GM19035 (cell line): ENCODE results near the gene SPATS1.
"Not testable (repeated sequence)": the region's sequence is repeated elsewhere in the genome, so short reads cannot be mapped to it uniquely, and the experiment has no call there.

Experiments
- ATAC-seq: cut with Tn5 transposase; IDR thresholded peaks from one replicate; pipeline ENCODE4 v1.9.1; 2021; ENCODE audit not compliant: unreplicated experiment

Gene SPATS1

DNA sequence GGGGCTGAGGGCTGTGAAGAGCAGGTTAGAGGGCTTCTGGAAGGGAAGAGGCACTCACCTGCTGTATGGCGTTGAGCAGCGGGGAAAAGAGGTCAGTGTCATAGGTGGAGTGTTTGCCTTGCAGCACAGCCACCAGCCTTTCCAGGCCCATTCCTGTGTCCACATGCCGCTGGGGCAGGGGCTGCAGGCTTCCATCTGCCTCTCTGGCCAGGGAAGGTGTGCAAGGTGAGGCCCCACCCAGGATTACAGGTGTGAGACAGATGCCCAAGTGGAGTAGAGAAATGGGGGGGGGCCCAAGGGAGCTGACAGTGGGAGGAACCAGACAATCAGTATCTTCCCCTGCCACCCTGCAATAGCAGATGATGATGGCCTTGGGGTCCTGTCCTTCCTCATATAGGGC, 32.2 kb upstream of the SPATS1 start:
- ATAC-seq: no peak

DNA sequence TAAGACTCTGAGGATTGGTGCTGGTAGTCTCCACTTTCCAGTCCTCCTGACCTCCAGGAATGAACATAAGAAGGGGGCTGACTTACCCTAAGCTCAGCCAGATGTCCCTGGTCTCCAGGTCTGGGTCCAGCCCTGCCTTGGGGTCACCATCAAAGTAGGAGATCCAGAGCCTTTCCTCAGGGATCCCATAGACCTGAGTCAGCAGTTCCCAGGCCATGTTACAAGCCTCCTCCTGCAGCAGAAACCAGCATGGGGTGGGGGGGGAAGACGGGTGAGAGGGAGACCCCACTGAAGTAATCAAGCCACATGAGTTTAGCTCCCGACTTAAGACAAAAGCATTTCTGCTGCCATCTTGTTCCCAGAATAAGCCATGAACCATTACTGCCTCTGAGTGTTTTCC, 31.1 kb upstream of the SPATS1 start:
- no peak for ATAC-seq

DNA sequence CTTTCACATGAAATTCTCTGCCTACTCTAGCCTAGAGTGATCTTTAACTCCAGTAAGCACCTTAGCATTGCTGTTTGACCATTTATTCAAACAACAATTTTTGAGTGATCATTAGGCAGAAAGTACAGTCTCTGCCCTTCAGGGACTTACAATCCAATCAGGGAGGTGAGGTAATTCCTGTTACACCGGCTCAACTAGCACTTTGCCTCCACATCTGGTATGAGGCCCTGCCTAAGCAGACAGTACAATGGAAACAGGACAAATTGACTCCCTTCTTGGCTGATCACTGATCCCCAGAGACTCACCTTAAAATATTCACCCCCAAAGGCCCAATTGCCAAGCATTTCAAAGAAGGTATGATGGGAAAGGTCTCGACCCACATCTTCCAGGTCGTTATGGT, 30.7 kb upstream of the SPATS1 start:
- no peak for ATAC-seq

DNA sequence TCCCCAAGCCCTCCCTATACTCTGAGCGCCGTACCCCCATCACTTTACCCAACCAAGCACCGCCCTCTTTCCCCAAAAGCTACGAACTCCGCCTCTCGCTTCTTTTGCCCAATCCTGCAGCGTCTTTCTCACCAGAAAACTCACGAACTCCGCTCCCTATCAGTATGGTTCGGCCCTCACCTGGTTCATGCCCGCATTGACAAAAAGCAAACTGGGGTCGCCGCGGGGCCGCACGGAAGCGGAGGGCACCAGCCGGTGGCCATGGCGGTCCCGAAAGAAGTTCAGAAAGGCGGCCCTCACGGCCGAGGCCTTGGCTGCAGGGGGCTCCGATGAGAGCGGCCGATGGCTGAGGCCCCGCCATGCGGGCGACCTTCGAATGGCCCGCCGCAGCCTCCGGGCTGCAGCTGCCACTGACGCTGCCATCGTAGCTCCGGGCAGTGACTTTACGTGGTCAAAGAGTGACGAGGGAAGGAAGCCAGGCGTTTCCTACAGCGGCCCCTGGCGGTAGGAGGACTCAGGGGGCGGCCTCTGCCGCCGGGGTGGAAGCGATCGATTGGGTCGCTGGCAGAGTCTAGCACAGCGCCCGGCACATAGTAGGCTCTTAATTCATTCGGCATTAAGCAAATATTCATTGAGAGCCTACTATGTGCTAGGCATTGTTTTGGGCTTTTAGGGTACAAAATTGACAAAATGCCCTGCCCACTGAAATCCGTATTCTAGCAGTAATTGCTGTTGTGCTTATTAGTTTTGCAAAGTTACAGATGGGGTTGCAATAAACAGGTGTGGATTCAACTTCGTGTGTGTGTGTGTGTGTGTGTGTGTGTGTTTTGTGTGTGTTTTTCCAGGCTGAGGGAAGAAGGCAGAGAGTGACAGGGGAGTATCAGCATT, 29.3 kb upstream of the SPATS1 start, which contains the start of gene AARS2:
AARS2 (minus strand) TSS at position 447 of the 888 bp plus-strand sequence; CDS start at position 423, 24 bp downstream.
- peak; percentile 91 for ATAC-seq

DNA sequence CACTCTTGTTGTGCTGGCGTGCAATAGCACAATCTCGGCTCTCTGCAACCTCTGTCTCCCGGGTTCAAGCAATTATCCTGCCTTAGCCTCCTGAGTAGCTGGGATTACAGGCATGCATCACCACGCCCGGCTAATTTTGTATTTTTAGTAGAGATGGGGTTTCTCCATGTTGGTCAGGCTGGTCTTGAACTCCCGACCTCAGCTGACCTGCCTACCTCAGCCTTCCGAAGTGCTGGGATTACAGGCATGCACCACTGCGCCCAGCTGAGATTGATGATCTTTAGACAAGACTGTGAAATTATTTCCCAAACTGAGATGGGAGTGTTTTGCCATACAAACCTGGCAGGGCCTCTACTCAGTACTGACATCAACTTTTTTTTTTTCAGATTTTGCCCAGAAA, 27.8 kb upstream of the SPATS1 start:
- ATAC-seq: not testable (repeated sequence)

DNA sequence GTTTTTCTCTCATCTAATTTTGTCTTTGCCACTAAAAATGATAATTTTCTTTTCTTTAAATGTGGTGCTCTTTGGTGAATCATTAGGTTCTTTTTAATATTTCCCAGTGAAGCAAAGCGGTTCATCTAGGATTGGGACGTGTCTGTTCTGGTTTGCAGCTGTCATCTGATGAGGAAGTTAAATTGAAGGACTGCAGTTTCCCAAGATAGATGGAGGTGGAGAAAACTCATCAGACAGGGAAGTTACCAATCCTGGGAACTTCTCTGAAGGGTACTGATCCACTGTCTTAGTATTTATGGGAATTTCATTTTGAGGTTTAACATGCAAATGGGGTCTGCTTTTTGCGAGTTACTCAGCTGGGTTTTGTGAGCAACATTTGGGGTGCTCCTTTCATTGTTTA, 26.9 kb upstream of the SPATS1 start:
- no peak for ATAC-seq

DNA sequence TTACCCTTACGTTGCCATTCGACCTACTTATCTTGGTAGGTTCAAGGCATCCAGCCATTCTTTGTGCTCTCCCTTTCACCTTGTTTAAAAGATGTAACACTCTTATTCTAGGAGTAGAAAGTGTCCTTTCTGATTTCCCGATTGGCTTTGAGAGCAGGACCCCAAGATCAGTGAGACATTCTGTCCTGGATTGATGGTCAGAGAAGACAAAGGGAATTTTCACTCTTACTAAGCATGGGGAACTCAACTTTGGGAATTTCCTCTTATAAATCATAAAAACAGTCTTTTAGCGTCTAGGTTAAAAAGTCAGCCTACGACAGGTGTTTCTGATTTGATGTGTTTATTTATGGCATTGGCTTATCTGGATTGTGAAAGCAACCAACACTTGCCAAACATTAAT, 26.5 kb upstream of the SPATS1 start:
- ATAC-seq: no peak

DNA sequence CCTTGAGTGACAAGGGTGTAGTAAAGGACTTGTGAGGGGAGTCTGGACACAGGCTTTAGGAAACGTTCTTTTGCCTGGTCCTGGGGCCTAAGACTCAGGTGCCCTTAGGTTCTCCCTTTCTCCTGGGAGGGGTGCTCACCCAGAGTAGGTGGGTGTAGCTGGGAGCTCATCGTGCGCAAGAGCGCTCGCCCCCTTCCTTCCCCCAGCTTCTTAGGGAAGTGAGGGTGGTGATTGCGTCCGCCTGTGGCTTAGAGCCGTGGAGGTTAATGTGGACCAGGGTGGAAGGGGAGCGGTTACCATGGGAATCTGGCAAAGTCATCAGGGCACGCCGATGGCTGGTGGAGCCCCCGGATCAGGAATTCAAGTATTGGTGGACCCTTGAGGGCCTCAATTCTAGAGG, 26.0 kb upstream of the SPATS1 start:
- no peak for ATAC-seq

DNA sequence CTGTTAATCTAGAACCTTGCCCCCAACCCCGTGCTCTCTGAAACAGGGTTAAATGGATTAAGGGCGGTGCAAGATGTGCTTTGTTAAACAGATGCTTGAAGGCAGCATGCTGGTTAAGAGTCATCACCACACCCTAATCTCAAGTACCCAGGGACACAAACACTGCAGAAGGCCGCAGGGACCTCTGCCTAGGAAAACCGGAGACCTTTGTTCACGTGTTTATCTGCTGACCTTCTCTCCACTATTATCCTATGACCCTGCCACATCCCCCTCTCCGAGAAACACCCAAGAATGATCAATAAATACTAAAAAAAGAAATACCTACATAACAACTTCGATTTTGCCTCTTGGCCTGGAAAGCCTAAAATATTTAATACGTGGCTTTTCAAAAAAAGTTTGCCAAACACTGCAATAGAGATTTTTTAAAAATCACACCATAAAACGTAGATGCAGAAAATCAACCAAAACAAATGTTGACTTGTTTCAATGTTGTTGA, 25.3 kb upstream of the SPATS1 start:
- ATAC-seq: not testable (repeated sequence)

DNA sequence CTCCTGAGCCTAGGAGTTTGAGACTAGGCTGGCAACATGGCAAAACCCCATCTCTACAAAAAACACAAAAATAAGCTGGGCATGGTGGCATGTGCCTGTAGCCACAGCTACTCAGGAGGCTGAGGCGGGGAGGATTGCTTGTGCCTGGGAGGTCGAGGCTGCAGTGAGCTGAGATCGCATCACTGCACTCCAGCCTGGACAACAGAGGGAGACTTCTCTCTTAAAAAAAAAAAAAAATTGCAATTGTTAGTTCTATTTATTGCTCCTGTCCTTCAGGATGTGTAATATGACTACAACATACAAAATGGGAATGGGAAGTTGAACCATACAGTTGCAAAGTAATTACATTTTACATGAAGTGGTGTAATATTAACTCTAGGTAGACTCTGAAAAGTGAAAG, 21.2 kb upstream of the SPATS1 start:
- no peak for ATAC-seq

DNA sequence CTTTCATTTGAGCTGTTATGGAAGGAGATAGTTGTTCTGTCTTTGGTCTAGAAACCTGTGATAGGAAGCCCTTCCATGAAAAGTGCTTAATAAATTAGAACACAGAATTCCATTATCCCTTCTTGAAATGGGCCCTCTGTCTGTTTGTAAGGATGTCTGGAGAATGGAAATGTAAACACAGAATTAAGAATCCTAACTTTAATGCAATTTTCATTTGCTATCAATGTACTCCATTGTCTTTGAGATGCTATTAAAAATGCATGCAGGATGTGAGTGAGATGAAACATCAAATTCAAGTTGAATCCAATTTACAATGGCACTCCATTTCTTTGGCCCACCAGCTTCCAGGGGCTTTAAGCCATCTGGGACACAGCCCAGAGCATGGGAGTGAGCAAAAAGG, 15.4 kb upstream of the SPATS1 start:
- no peak for ATAC-seq

DNA sequence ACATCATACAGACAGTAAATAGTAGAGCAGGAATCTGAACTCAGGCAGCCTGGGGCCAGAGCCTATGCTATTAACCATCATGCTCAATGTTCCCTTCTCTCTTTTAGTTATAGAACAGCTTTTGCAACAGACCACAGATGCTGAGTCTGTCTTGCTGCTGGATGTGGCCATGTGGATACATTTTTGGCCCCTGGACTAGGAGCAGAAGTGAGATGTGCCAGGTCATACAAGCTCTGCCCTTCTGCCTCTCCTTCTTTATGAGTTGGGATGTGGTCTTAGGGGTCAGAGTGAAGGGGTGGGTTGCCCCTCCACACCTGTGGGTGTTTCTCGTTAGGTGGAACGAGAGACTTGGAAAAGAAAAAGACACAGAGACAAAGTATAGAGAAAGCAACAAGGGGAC, 14.7 kb upstream of the SPATS1 start:
- ATAC-seq: no peak

DNA sequence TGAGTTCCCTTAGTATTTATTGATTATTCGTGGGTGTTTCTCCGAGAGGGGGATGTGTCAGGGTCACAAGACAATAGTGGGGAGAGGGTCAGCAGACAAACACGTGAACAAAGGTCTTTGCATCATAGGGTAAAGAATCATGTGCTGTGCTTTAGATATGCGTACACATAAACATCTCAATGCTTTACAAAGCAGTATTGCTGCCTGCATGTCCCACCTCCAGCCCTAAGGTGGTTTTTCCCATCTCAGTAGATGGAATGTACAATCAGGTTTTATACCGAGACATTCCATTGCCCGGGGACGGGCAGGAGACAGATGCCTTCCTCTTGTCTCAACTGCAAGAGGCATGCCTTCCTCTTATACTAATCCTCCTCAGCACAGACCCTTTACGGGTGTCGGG, 14.2 kb upstream of the SPATS1 start:
- ATAC-seq: not testable (repeated sequence)

DNA sequence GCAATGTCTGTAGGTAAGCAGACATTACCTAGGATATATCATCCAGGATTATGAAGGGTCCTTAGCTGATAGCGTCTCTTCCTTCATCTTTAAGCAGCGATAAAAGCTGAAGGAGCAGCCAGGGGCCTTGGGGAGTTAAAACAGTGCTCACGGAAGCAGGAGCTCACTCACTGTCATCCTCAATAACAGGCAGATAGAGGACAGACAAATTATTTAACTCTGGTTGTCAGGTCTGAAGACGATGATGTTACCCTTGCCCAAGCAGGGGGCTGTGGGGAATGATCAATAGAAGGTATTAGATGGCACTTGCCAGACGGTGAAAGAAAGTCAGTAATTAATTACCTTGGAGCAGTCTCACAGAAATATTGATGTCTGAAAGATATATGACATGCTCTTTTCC, 12.6 kb upstream of the SPATS1 start:
- ATAC-seq: no peak

DNA sequence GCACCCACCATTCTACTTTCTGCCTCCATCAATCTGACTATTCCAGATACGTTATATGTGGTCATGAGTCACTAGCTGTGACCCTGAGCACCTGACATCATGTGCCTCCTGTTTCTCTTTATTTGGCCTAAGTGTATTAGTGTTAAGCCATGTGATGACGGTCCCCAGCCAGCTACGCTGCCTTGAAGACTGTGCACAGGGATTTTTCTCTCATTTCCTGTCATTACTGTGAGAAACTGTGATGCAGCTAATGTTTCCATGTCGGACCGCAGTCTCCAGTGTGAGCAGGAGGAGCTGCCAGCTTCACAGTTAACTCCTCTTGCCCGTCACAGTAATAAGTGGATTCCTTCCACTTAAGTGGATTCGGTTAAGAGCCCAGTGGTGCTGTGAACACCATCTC, 9.9 kb upstream of the SPATS1 start:
- ATAC-seq: no peak

DNA sequence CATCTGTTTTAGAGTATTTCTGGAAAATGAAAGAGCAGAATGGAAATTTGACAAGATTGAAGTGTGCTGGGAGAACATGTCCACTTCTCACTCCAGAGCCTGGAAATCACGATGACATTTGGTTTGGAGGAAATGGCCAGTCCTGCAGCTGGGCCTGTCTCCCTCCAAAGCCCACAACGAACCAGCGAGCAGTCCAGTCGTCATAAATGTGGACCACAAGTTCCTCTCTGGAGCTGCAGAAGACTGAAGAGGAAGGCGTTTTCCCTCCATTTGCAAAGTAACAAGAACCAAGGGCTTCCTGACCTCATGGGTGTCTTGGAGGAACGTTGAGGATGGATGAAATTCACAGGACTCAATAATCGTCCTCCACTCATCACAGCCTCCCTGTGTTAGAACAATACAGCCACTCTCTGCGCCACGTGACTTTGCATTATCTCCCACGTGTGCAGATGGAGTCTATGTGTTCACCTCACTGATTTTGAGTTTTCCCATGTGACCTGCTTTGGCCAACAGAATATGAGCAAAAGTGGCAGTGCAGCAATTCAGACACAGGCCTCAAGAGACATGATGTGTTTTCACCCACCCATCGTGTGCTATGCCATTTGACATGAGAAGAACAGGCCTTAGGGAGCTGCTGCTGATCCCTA, 9.1 kb upstream of the SPATS1 start:
- ATAC-seq: no peak

DNA sequence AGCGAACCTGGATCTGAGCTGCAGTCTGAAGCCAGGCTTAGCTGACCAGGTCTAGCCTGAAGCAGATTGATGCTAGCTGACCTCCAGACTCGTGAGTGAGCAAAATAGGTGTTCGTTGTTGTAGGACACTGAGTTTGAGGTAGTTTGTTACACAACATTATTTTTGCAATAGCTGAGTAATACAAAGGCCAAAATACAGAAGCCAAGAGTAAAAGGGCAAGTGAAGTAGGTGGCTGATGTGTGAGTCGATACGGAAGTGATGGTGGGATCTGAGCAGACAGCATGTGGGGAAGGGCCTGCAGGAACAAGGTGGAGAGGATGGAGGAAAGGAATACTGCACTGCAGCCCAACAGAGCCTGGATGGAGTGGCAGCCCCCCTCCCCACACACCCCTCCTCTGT, 8.5 kb upstream of the SPATS1 start:
- no peak for ATAC-seq

DNA sequence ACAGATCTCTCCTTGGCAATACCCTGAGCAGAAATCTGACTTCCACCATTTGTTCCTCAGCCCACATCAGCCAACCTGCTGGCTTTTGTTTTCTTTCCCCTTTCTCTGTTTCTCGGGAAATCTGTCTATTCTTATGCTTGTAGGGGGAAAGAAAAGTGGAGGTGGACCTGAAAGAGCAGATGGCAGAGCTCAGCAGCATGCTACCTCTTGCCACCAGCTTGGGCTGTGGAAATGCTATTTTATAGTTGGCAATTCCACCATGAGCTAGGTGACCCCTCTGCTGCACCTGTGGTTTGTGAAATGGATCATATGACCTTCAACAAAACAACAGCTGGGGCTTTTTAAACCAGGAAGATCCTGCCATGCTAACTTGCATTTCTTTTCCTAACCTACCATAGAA, 6.8 kb upstream of the SPATS1 start:
- ATAC-seq: no peak

DNA sequence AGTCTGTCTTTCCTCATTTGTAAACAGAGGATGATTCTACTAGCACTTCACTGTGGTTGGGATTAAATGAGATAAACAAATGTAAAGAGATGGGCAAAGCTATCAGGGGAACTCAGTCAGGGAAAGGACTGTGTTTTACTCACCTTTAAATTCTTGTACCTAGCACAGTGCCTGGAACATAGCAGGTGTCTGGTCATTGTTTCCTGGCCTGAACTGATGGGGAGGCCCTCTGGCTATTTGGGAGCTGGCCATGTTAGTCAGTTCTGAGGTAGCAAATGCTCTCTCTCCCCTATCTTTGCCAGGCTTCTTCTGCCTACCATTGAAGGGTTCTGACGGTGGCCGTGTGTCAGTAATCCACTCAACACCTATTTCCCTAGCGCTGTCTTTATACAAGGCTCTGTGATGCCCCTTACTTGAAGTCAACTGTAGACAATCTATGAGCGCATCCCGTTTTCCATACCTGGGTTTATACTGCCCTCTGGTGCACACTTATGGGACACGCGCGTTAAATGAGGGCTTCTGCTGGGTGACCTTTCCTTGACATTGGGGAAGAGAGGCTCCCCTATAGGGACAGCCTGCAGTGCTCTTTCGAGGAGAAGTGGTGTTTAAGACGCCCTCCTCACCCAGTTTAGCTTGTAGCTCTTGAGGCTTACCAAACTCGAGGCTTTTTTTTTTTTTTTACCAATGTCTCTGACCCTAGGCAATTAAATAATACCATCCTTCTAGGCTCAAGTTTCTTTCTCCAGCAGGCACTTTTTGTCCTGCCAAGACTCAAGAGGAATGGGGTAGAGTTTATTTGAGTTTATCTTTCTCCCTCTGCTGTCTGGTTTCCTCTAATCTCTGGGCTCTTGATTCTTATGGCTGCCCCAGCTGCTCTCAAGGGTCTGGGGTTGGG, 4.0 kb upstream of the SPATS1 start:
- ATAC-seq: peak; percentile 67

DNA sequence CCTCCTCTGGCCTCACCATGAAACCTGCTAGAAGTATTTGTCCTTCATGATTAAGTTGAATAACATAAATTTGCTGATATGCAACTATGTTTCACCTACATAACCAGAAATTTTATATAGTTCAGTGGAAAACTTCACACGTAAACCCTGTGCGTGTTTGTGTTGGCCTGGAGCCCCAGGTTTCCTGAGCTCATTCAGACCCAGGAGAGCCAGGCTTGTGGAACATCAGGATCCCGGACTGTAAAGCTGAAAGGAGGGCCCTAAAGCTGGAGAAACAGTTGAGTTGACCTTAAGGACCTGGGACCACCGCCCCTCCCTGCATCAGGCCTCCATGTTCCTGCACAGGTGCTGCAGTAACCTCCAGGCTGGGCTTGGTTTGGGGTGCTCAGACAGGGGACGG, 3.1 kb upstream of the SPATS1 start:
- ATAC-seq: no peak
